ENCODE measurements around the gene TRPV4. TPM values are rescaled to one million over a fixed set of nuclear protein-coding genes. Genes with fewer than 3 reads are reported as not detected.

The TRPV4 gene
- 1.8 and 2.5 TPM in 2 replicates for total RNA-seq

DNA sequence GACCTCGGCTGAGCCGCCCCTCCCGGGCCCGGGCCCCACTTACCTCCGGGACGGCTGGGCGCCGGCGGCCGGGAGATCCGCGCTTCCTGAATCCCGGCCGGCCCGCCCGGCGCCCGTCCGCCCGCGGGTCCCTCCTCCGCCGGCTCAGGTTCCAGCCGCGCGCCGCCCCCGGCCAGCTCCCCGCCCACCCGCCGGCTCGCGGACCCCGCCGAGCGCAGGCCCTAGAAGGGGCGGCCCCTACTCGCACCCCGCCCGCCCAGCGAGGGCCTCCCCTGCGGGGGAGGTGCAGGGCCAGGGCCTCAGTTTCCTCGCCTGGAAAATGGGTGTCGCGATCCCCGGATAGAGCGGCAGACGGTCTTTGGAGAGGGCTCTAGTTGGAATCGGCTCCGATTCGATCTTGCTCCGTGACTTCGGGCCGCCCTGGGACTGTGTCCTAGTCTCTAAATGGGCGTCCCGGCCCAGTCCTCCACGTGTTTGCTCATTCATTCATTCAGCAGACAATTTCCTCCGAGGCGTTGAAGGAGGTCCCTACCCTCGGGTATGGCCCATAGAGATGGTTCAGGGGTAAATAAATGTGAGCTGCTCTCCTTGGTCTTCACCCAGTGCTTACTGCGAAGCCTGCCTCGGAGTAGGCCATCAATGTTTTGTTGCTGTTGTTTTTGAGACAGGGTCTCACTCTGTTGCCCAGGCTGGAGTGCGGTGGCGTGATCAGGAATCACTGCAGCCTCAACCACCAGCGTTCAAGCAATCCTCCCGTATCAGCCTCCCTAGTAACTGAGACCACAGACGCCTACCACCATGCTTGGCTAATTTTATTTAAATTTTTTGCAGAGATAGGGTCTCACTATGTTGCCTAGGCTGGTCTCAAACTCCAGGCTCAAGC lies at the start of gene TRPV4:
Gene TRPV4, minus strand, starts transcription at position 92 of the 883 bp plus-strand sequence. CDS start 18,602 bp downstream, outside the sequence.

GRCh38 chr12:109880043-109880931 lies 47.1 kb upstream of the TRPV4 start, which contains the start of gene GLTP:
Gene GLTP, minus strand, starts transcription at chr12:109880541. Its CDS starts 167 bp downstream, at chr12:109880374.

Other genes with a start within 250 kb of the TRPV4 start
- 0.15 and 0.17 TPM in 2 replicates for gene FAM222A, start 119.6 kb downstream of the TRPV4 start, total RNA-seq
- 40.4 and 43.0 TPM in 2 replicates for gene GLTP, start 47.1 kb upstream of the TRPV4 start, total RNA-seq
- 13.1 and 15.8 TPM in 2 replicates for gene TCHP, start 66.9 kb upstream of the TRPV4 start, total RNA-seq
- gene GIT2, start 163.0 kb upstream of the TRPV4 start, total RNA-seq: 19.2 and 22.3 TPM in 2 replicates
- gene ANKRD13A, start 166.0 kb upstream of the TRPV4 start, total RNA-seq: 112 and 121 TPM in 2 replicates
- gene C12orf76, start 215.1 kb upstream of the TRPV4 start, total RNA-seq: 9.2 and 9.7 TPM in 2 replicates

Measured in bronchus fibroblast of lung (primary cell).